Left kidney (tissue), 2 donors: Measurements from ENCODE around the gene ASB8. TPM values are rescaled to one million over a fixed set of nuclear protein-coding genes. Genes with fewer than 3 reads are reported as not detected.
"Not testable (repeated sequence)": the region's sequence is repeated elsewhere in the genome, so short reads cannot be mapped to it uniquely, and the experiment has no call there.

Experiments used
- DNase-seq: peaks from one replicate; pipeline ENCODE4 v3.0.0-alpha.2; 2013
- polyA plus RNA-seq: library from polyadenylated mRNA; unstranded; fragments of 120-200 nt; gene quantifications from one replicate; pipeline ENCODE4 v1.2.1, GENCODE V29; 2013; ENCODE audit not compliant: insufficient read length

Gene ASB8
- polyA plus RNA-seq, 1 donor = 47.0 TPM

GRCh38 chr12:48143898-48144297 lies 13.4 kb downstream of the ASB8 start:
- no peak for DNase-seq

- no peak for DNase-seq
These were observed 14.3 kb downstream of the ASB8 start for GRCh38 chr12:48142818-48143674.

DNA sequence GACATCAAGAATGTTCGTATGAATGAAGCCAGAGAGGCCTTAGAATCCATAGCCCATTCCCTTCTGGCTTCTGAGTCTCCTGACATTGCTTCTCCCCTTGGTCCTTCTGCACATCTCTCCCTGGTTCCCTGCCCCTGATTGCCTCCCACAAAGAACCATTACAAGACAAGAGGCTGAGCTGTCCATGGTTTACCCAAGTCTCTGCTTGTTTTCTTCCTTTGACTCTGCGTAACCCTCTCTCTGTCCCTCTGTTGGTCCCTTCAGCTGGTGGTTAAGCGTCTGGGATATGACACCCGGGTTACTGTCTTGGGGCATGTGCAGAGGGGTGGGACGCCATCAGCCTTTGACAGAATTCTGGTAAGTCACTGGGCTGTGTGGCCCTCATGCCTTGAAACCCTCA lies 22.3 kb downstream of the ASB8 start:
- DNase-seq = no peak

GRCh38 chr12:48132826-48133225 lies 24.5 kb downstream of the ASB8 start:
- DNase-seq = no peak

DNA sequence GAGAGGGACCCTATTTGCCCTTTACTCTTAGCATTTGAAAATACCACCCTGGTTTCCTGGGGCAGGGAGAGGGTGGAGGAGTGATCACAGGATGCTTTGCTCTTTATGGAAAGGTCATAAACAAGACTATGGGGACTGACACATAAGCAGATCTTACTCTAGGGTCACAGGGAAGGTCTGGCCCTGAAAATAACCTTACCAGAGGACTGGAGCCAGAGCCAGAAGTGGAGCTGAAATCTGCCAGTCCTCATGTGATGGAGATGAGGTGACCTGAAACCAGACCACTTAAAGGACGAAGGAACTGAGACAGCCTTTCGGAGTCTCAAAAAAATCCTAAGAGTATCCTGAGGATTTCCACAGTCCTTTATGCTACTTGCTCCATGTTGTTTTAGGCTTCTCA lies 25.8 kb downstream of the ASB8 start:
- no peak for DNase-seq

DNA sequence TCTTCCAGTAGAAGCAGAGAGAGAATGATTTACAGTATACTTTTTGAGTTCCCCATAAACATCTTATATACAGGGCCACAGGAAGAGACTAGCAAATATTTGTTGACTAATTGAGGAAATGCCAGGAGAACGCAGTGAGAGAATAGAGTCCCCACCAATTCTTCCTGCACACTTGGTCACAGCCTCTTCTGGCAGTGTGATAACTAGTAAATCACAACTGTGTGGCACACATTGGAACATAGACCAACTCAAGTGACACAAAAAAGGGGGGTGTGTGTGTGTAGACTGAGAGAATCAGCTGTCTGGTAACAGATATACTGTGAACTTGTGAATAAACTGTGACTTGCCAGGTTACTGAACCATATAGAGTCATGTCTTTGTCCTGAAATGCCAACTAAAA lies 27.9 kb downstream of the ASB8 start:
- no peak for DNase-seq

GRCh38 chr12:48128800-48129199 lies 28.5 kb downstream of the ASB8 start:
- DNase-seq = no peak

DNA sequence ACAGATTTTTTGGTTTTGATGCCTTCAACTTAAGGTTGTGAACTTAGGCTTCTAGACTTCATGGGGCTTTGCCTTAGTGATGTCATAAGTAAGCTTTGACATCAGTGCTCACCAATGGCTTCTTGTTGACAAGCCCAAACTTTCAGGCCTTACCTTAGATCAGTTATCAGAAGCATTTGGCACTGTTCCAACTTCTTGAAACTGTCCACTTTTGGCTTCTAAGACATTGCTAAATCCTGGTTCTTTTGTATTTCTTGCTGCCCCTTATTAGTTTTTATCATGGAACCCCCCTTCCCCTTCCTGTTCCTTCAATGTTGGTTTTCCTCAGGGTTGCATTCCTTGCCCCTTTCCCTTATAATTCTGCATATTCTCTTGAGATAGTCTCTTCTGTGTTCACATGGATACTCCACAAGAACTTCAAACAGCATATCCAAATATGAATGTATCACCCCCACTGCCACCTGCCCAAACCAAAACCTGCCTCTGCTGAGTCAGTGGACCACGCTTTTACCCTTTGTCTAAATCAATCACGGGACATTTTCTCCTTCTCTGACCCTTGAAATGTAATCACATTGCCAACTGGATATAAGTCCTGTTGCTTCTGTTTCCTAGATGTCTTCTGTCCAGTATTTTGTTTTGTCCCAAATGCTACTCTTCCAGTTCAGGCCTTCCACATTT lies 30.2 kb downstream of the ASB8 start:
- DNase-seq = no peak

DNA sequence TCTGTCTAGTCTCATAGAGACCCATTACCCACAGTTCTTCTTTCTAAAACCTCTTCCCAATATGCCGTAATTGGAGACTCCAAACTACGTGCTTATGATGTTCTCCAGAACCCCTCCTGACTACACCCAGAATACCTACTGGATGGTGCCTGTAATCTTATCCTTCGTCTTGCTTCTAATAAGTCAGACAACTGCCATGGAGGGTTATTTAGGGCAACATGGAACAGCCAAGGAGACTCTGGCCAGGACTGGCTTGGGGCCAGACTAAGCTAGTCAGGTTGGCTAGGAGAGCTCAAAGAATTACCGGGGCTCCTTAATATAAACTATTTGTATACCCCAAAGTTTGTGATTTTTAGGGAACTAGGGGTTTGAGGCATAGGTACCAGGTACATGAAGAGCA lies 31.3 kb downstream of the ASB8 start:
- DNase-seq = no peak

- not testable (repeated sequence) for DNase-seq
These were observed 31.8 kb downstream of the ASB8 start for GRCh38 chr12:48125542-48125941.

DNA sequence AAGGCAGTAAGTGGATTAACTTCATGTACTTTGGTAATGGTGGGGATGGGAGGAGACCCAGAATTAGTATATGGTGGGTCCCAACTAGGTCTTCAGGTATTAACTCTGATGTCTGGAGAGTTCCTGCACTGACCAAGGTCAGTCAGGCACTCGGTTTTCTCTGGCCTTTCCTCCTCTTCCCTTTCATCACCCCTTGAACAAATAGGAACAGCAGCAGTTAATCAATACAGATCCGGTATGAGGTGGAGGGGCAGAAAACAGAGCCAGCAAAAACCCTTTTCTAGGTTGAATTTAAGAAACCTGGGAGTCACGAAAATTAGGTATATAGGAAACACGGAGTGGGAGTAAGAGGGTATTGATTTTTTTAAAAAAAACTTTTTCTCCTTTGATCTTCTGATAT lies 34.1 kb downstream of the ASB8 start:
- DNase-seq = no peak

GRCh38 chr12:48122065-48122834 lies 35.1 kb downstream of the ASB8 start:
- no peak for DNase-seq

- DNase-seq = no peak
These were observed 35.8 kb downstream of the ASB8 start for GRCh38 chr12:48121522-48121921.

- no peak for DNase-seq
These were observed 37.5 kb downstream of the ASB8 start for GRCh38 chr12:48119834-48120195.

DNA sequence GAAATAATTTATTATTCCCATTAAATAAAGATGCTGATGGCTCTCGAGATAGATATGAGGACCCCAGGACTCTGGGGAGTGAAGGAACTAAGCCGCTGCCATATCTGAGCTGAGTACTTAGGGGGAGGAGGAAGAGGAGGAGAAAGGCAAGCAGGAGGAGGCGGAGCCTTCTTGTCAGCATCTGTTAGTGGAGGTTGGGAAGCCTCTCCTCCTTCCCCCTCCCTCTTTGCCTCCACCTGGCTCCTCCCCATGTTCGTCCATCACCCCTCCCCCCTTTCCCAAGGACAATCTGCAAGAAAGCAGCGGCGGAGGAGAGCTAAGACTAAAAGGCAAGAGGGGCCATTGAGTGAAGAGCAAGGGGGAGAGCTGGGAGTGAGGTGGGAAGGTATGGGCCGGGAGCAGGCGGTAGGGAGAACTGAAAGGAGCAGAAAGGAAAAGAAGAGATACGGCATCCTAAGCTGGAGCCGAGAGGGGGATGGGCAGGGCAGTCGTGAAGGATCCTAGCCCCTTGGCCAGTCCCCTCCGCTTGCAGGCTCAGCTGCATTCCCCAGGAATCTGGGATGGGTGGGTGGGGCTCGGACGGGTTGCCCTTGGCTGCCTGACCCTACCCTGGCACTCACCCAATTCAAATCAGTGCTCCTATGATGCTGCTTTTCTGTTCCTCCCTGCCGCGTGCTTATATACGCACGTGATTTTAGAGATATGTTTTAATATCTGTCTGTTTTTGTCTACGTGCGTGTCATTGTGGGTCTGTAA lies 38.1 kb downstream of the ASB8 start, which contains the start of gene PFKM:
PFKM (plus strand) TSS at position 287 of the 756 bp plus-strand sequence. CDS start 3,411 bp downstream, outside the sequence.
- DNase-seq = peak; percentile 91

DNA sequence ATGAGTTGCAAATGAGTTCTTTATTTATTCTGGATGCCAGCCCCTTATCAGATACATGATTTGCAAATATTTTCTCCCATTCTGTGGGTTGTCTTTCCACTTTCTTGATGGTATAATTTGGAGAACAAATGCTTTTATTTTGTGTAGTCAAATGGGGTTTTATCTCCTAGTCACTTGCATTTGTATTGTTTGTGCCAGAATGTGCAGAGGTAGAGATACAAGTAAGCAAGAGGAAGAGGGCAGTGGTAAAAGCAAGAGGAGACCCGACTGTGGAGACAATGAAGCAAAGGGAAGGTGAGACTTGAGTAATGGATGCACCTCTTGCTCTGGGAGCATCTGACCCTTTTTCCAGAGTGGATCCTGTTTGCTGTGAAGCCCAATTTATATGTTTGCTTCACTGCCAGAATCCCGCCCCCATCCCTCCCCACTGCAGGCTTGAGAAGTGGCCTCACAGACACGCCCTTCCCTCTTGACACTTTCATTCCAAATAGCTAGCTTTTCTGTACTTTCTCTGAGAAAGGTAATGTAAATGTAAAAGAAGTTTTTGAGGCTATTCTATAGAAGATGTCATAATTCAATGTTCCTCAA lies 38.9 kb downstream of the ASB8 start:
- DNase-seq = no peak

DNA sequence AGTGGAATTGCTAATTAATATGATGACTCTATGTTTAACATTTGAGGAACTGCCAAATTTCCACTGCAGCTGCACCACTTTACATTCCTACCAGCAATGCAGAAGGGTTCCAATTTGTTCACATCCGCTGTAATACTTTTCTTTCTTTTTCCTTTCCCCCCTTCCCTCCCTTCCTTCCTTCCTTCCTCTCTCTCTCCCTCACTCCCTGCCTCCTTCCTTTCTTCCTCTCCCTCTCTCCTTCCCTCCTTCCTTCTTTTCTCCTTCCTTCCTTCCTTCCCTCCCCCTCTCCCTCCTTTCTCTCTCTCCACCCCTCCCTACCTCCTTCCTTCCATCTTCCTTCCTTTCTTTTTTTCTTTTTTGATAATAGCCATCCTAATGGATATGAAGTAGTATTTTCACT lies 41.4 kb downstream of the ASB8 start:
- DNase-seq = no peak

GRCh38 chr12:48111312-48111693 lies 46.0 kb downstream of the ASB8 start:
- not testable (repeated sequence) for DNase-seq

GRCh38 chr12:48110691-48111311 lies 46.5 kb downstream of the ASB8 start:
- DNase-seq = no peak

DNA sequence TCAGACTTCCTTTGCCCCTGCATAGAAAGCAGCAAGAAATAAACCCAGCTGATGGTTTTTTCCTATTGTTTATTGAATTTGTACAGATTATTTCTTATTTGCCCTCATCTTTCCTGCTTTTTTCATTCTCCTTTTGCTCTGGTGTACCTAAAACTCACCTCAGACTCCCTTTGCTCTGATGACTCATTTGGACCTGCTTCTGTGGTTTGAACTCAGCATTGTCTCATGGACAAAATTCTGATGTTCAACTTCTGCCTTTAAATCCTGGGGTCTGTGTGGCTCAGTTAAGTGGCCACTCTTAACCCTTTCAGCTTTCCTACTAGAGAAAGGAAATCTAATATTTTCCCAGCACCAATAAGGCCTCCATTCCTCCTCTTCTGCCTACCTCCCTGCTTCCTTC lies 47.9 kb downstream of the ASB8 start:
- no peak for DNase-seq
